ENCODE results near the gene MAP3K3. TPM values are rescaled to one million over a fixed set of nuclear protein-coding genes. Genes with fewer than 3 reads are reported as not detected.

MAP3K3 gene
- total and polyA plus RNA-seq, 9 donors: 32.2 to 41.0 (median 36.3) TPM

GRCh38 chr17:63629627-63630026 is 7.4 kb downstream of the MAP3K3 start:
- intact Hi-C loops (cut with DNase I): no loop called here
- Histone ChIP-seq H3K36me3 (no peaks in the 10 kb centered on the region), H3K27me3 (no peaks in the 10 kb centered on the region), H3K4me1 (ENCODE audit: insufficient read depth) (peaks cover 3% of the 10 kb centered on the region), H3K9me3 (no peaks in the 10 kb centered on the region), H3K27ac (no peak overlapping the region), H3K4me3 (no peak overlapping the region)
- WGBS, 3 donors: 31 to 60% (median 60%) methylated on average over 1 of the region's 1 CpG
- TF ChIP-seq POLR2A (IDR thresholded peaks at IDR 0.05) (no peak), CTCF (IDR thresholded peaks at IDR 0.05) (no peak), EP300 (IDR thresholded peaks at IDR 0.05) (no peak)
- DNase-seq: no peak

GRCh38 chr17:63631062-63631461 is 8.8 kb downstream of the MAP3K3 start:
- Histone ChIP-seq H3K9me3 (no peaks in the 10 kb centered on the region), H3K27me3 (no peaks in the 10 kb centered on the region), H3K27ac (no peak overlapping the region), H3K4me1 (ENCODE audit: insufficient read depth) (peaks cover 3% of the 10 kb centered on the region), H3K36me3 (no peaks in the 10 kb centered on the region), H3K4me3 (no peak overlapping the region)
- intact Hi-C loops (cut with DNase I): no loop called here
- 89 to 90% (median 90%) methylated on average over 3 of the region's 3 CpGs for WGBS, 3 donors
- DNase-seq: no peak
- TF ChIP-seq POLR2A (IDR thresholded peaks at IDR 0.05) (no peak), EP300 (IDR thresholded peaks at IDR 0.05) (no peak), CTCF (IDR thresholded peaks at IDR 0.05) (no peak)

DNA sequence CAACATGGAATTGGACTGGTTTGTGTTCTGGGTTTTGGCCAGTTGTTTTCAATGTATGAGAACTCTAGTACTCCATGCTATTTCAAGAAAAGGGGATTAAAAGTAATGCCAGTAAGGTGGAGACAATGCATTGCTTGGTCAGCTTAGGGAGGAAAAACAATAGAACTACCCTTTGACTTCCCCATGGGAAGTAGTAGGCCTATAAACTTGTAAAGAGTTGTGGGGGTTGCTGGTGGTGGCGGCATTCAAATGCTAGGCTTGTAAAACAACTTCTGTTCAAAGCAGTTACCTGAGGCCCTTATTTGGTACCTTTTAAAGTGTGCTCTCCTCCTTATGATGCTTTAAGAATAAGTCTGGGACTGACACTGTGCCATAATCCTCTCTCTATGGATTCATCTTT is 9.4 kb downstream of the MAP3K3 start:
- H3K36me3 ChIP-seq: no peaks in the 10 kb centered on the region
- H3K4me1 ChIP-seq (ENCODE audit: insufficient read depth): peaks cover 3% of the 10 kb centered on the region
- WGBS, 3 donors: 91 to 96% (median 92%) methylated on average over 1 of the region's 1 CpG
- H3K4me3 ChIP-seq: no peak overlapping the region
- TF ChIP-seq EP300 (IDR thresholded peaks at IDR 0.05) (no peak), POLR2A (IDR thresholded peaks at IDR 0.05) (no peak), CTCF (IDR thresholded peaks at IDR 0.05) (no peak)
- intact Hi-C loops (cut with DNase I): no loop called here
- H3K27ac ChIP-seq: no peak overlapping the region
- DNase-seq: no peak
- no peaks in the 10 kb centered on the region for H3K27me3 ChIP-seq
- no peaks in the 10 kb centered on the region for H3K9me3 ChIP-seq

DNA sequence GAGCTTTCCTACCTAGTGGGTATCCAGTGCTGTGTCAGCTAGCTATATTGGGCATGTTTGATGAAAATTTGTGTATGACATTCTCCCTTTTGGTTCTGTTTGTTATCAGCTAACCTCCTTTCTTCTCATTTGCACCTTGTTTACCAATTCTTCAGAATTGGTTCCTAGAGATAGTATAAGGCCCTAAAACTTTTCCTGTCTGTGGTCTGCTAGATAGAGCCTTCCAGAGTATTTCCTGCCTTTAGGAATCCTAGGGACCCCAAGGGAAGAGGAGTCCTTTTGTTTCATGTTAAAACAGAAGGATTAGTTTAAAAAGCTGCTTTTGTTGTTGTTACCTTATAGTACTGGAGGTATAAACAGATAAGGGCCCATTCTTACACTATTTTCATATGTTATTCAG is 11.5 kb downstream of the MAP3K3 start:
- H3K9me3 ChIP-seq: no peaks in the 10 kb centered on the region
- TF ChIP-seq CTCF (IDR thresholded peaks at IDR 0.05) (no peak), POLR2A (IDR thresholded peaks at IDR 0.05) (no peak), EP300 (IDR thresholded peaks at IDR 0.05) (no peak)
- H3K27ac ChIP-seq: no peak overlapping the region
- H3K4me1 ChIP-seq (ENCODE audit: insufficient read depth): peaks cover 2% of the 10 kb centered on the region
- DNase-seq: no peak
- no peak overlapping the region for H3K4me3 ChIP-seq
- intact Hi-C loops (cut with DNase I): no loop called here
- no peaks in the 10 kb centered on the region for H3K27me3 ChIP-seq
- H3K36me3 ChIP-seq: no peaks in the 10 kb centered on the region

- 73 to 75% (median 74%) methylated on average over 4 of the region's 4 CpGs for WGBS, 3 donors
- no peak for DNase-seq
- no peak for TF ChIP-seq POLR2A (IDR thresholded peaks at IDR 0.05)
- no peak for TF ChIP-seq EP300 (IDR thresholded peaks at IDR 0.05)
- TF ChIP-seq CTCF (IDR thresholded peaks at IDR 0.05): no peak
Measured at GRCh38 chr17:63634163-63634562, 11.9 kb downstream of the MAP3K3 start.

More at GRCh38 chr17:63634163-63634562, 11.9 kb downstream of the MAP3K3 start:
- no peaks in the 10 kb centered on the region for H3K9me3 ChIP-seq
- H3K4me3 ChIP-seq: no peak overlapping the region
- H3K27ac ChIP-seq: no peak overlapping the region
- no peaks in the 10 kb centered on the region for H3K36me3 ChIP-seq
- no peaks in the 10 kb centered on the region for H3K27me3 ChIP-seq
- intact Hi-C loops (cut with DNase I): no loop called here
- H3K4me1 ChIP-seq (ENCODE audit: insufficient read depth): peaks cover 2% of the 10 kb centered on the region

Measured in ovary (tissue), 9 donors.